ENCODE data around the gene RAB11FIP4. TPM values are rescaled to one million over a fixed set of nuclear protein-coding genes. Genes with fewer than 3 reads are reported as not detected.

Gene RAB11FIP4
- total and polyA plus RNA-seq, 4 donors = 5.2 to 19.1 (median 12.8) TPM

GRCh38 chr17:31509095-31509804 lies 117.8 kb downstream of the RAB11FIP4 start:
- Histone ChIP-seq H3K27ac (ENCODE audit: low read depth in 1 of 2, low read length in 1 of 2) (peak overlapping the region; percentile 14 to 26), H3K9ac (ENCODE audit: insufficient read depth in 1 of 2, low read length in 2 of 2) (no peak overlapping the region), H3K36me3 (ENCODE audit: control insufficient read depth in 4 of 4, insufficient read depth in 4 of 4, low read length in 4 of 4) (no peaks in the 10 kb centered on the region), H3K9me3 (ENCODE audit: control insufficient read depth in 4 of 4, insufficient read depth in 3 of 4, low read length in 3 of 4) (no peaks in the 10 kb centered on the region), H3K4me3 (no peak overlapping the region), H3K4me1 (ENCODE audit: control insufficient read depth in 5 of 5, insufficient read depth in 5 of 5, low read length in 5 of 5) (peaks cover 0 to 10% (median 5%) of the 10 kb centered on the region in 5 donors), H3K27me3 (ENCODE audit: control insufficient read depth in 3 of 3, insufficient read depth in 3 of 3, low read length in 2 of 3) (peaks cover 0 to 2% (median 0%) of the 10 kb centered on the region in 3 donors)
- 58 to 65% methylated on average over 13 of the region's 13 CpGs for WGBS, 2 donors
- ATAC-seq (ENCODE audit: insufficient read depth, low FRiP score) (no peak), DNase-seq (no peak)
- TF ChIP-seq CTCF (IDR thresholded peaks at IDR 0.05; ENCODE audit: control extremely low read depth, extremely low read depth) = no peak

GRCh38 chr17:31509805-31510177 lies 118.3 kb downstream of the RAB11FIP4 start:
- WGBS, 2 donors = 93 to 95% methylated on average over 5 of the region's 5 CpGs
- DNase-seq (no peak), ATAC-seq (ENCODE audit: insufficient read depth, low FRiP score) (no peak)
- peaks cover 0 to 2% (median 0%) of the 10 kb centered on the region in 3 donors for H3K27me3 ChIP-seq (ENCODE audit: control insufficient read depth in 3 of 3, insufficient read depth in 3 of 3, low read length in 2 of 3)
- no peak overlapping the region for H3K9ac ChIP-seq (ENCODE audit: insufficient read depth in 1 of 2, low read length in 2 of 2)
- H3K9me3 ChIP-seq (ENCODE audit: control insufficient read depth in 4 of 4, insufficient read depth in 3 of 4, low read length in 3 of 4) = no peaks in the 10 kb centered on the region
- H3K4me3 ChIP-seq = no peak overlapping the region
- H3K36me3 ChIP-seq (ENCODE audit: control insufficient read depth in 4 of 4, insufficient read depth in 4 of 4, low read length in 4 of 4) = no peaks in the 10 kb centered on the region
- peaks cover 0 to 10% (median 5%) of the 10 kb centered on the region in 5 donors for H3K4me1 ChIP-seq (ENCODE audit: control insufficient read depth in 5 of 5, insufficient read depth in 5 of 5, low read length in 5 of 5)
- TF ChIP-seq CTCF (IDR thresholded peaks at IDR 0.05; ENCODE audit: control extremely low read depth, extremely low read depth) = no peak
- H3K27ac ChIP-seq (ENCODE audit: low read depth in 1 of 2, low read length in 1 of 2) = peak overlapping the region in 1 of 2 donors; percentile 14

- 61 to 77% methylated on average over 14 of the region's 14 CpGs for WGBS, 2 donors
- no peaks in the 10 kb centered on the region for H3K9me3 ChIP-seq (ENCODE audit: control insufficient read depth in 4 of 4, insufficient read depth in 3 of 4, low read length in 3 of 4)
- H3K27me3 ChIP-seq (ENCODE audit: control insufficient read depth in 3 of 3, insufficient read depth in 3 of 3, low read length in 2 of 3) = no peaks in the 10 kb centered on the region
- no peak for TF ChIP-seq CTCF (IDR thresholded peaks at IDR 0.05; ENCODE audit: control extremely low read depth, extremely low read depth)
- H3K9ac ChIP-seq (ENCODE audit: insufficient read depth in 1 of 2, low read length in 2 of 2) = no peak overlapping the region
- H3K36me3 ChIP-seq (ENCODE audit: control insufficient read depth in 4 of 4, insufficient read depth in 4 of 4, low read length in 4 of 4) = no peaks in the 10 kb centered on the region
- peak overlapping the region in 1 of 2 donors; percentile 29 for H3K27ac ChIP-seq (ENCODE audit: low read depth in 1 of 2, low read length in 1 of 2)
- H3K4me3 ChIP-seq = no peak overlapping the region
- ATAC-seq (ENCODE audit: insufficient read depth, low FRiP score) (no peak), DNase-seq (no peak)
- H3K4me1 ChIP-seq (ENCODE audit: control insufficient read depth in 5 of 5, insufficient read depth in 5 of 5, low read length in 5 of 5) = peaks cover 0 to 10% (median 5%) of the 10 kb centered on the region in 5 donors
Observed at GRCh38 chr17:31510308-31511194, 119.1 kb downstream of the RAB11FIP4 start.

Measured in lung (tissue), 12 donors.